ENCODE data around the gene MRPL54.

Gene MRPL54

GRCh38 chr19:3798137-3798536 lies 35.7 kb downstream of the MRPL54 start:
- no peak overlapping the region for H2AK5ac ChIP-seq (ENCODE audit: low read length)
- H3K9me3 ChIP-seq (ENCODE audit: insufficient read depth, low read depth, low read length): peaks cover 2% of the 10 kb centered on the region
- no peaks in the 10 kb centered on the region for H3K4me1 ChIP-seq (ENCODE audit: control insufficient read depth in 1 of 2, insufficient read depth in 2 of 2, low read length in 2 of 2)
- no peak overlapping the region for H3K18ac ChIP-seq (ENCODE audit: low read length)
- H2BK120ac ChIP-seq (ENCODE audit: insufficient read depth, low read length, poor library complexity): no peak overlapping the region
- no peak overlapping the region for H2BK5ac ChIP-seq (ENCODE audit: low read depth, low read length, poor library complexity)
- H4K8ac ChIP-seq (ENCODE audit: low read depth, low read length): no peak overlapping the region
- no peak overlapping the region for H3K14ac ChIP-seq (ENCODE audit: low read length)
- no peak overlapping the region for H2BK12ac ChIP-seq (ENCODE audit: low read length)
- no peak for DNase-seq
- H3K36me3 ChIP-seq (ENCODE audit: control insufficient read depth in 1 of 2, insufficient read depth in 2 of 2, low read length in 2 of 2): no peaks in the 10 kb centered on the region
- H4K91ac ChIP-seq (ENCODE audit: low read depth, low read length): no peak overlapping the region
- no peaks in the 10 kb centered on the region for H3K79me1 ChIP-seq (ENCODE audit: low read length)
- H3K27ac ChIP-seq (ENCODE audit: low read depth, low read length): no peak overlapping the region
- WGBS (ENCODE audit: extremely low coverage, insufficient coverage, insufficient read length): no CpG with 5 or more reads among the region's 6 CpGs
- no peak overlapping the region for H2AFZ ChIP-seq (ENCODE audit: insufficient read depth, low read length, poor library complexity)
- H3K79me2 ChIP-seq (ENCODE audit: control insufficient read depth, insufficient read depth, low read length, poor library complexity): no peaks in the 10 kb centered on the region
- H3K23ac ChIP-seq (ENCODE audit: low read length): no peak overlapping the region
- no peak overlapping the region for H3K4me2 ChIP-seq (ENCODE audit: low read length)
- H3K27me3 ChIP-seq (ENCODE audit: insufficient read depth, low read length): peaks cover 12% of the 10 kb centered on the region
- no peak overlapping the region for H4K12ac ChIP-seq (ENCODE audit: low read depth, low read length)
- H3K4me3 ChIP-seq (ENCODE audit: low read depth, low read length): no peak overlapping the region
- no peak overlapping the region for H3K4ac ChIP-seq (ENCODE audit: low read depth, low read length)
- H3K9ac ChIP-seq (ENCODE audit: low read length): no peak overlapping the region

- Histone ChIP-seq H4K91ac (ENCODE audit: low read depth, low read length) (no peak overlapping the region), H4K8ac (ENCODE audit: low read depth, low read length) (no peak overlapping the region), H2AFZ (ENCODE audit: insufficient read depth, low read length, poor library complexity) (no peak overlapping the region), H2BK5ac (ENCODE audit: low read depth, low read length, poor library complexity) (no peak overlapping the region), H2AK5ac (ENCODE audit: low read length) (no peak overlapping the region), H3K4me2 (ENCODE audit: low read length) (no peak overlapping the region), H2BK120ac (ENCODE audit: insufficient read depth, low read length, poor library complexity) (no peak overlapping the region), H3K9me3 (ENCODE audit: insufficient read depth, low read depth, low read length) (no peaks in the 10 kb centered on the region), H3K18ac (ENCODE audit: low read length) (no peak overlapping the region), H4K12ac (ENCODE audit: low read depth, low read length) (no peak overlapping the region), H3K4me1 (ENCODE audit: control insufficient read depth in 1 of 2, insufficient read depth in 2 of 2, low read length in 2 of 2) (no peaks in the 10 kb centered on the region), H3K9ac (ENCODE audit: low read length) (no peak overlapping the region), H3K79me2 (ENCODE audit: control insufficient read depth, insufficient read depth, low read length, poor library complexity) (no peaks in the 10 kb centered on the region), H3K23ac (ENCODE audit: low read length) (no peak overlapping the region), H3K27ac (ENCODE audit: low read depth, low read length) (no peak overlapping the region), H2BK12ac (ENCODE audit: low read length) (no peak overlapping the region), H3K36me3 (ENCODE audit: control insufficient read depth in 1 of 2, insufficient read depth in 2 of 2, low read length in 2 of 2) (no peaks in the 10 kb centered on the region), H3K27me3 (ENCODE audit: insufficient read depth, low read length) (peaks cover 12% of the 10 kb centered on the region), H3K4me3 (ENCODE audit: low read depth, low read length) (peak overlapping the region; percentile 20), H3K79me1 (ENCODE audit: low read length) (no peaks in the 10 kb centered on the region), H3K14ac (ENCODE audit: low read length) (no peak overlapping the region), H3K4ac (ENCODE audit: low read depth, low read length) (no peak overlapping the region)
- no peak for DNase-seq
- no CpG with 5 or more reads among the region's 21 CpGs for WGBS (ENCODE audit: extremely low coverage, insufficient coverage, insufficient read length)
Observed at GRCh38 chr19:3800996-3801395, 38.5 kb downstream of the MRPL54 start.

GRCh38 chr19:3801412-3802096 lies 39.1 kb downstream of the MRPL54 start:
- Histone ChIP-seq H3K27me3 (ENCODE audit: insufficient read depth, low read length) (peaks cover 12% of the 10 kb centered on the region), H4K12ac (ENCODE audit: low read depth, low read length) (no peak overlapping the region), H3K36me3 (ENCODE audit: control insufficient read depth in 1 of 2, insufficient read depth in 2 of 2, low read length in 2 of 2) (no peaks in the 10 kb centered on the region), H3K23ac (ENCODE audit: low read length) (no peak overlapping the region), H3K4me2 (ENCODE audit: low read length) (peak overlapping the region; percentile 23), H3K4ac (ENCODE audit: low read depth, low read length) (no peak overlapping the region), H4K91ac (ENCODE audit: low read depth, low read length) (no peak overlapping the region), H3K4me3 (ENCODE audit: low read depth, low read length) (peak overlapping the region; percentile 20), H3K18ac (ENCODE audit: low read length) (no peak overlapping the region), H2AK5ac (ENCODE audit: low read length) (no peak overlapping the region), H4K8ac (ENCODE audit: low read depth, low read length) (no peak overlapping the region), H3K27ac (ENCODE audit: low read depth, low read length) (no peak overlapping the region), H3K9me3 (ENCODE audit: insufficient read depth, low read depth, low read length) (no peaks in the 10 kb centered on the region), H2BK5ac (ENCODE audit: low read depth, low read length, poor library complexity) (no peak overlapping the region), H3K79me2 (ENCODE audit: control insufficient read depth, insufficient read depth, low read length, poor library complexity) (no peaks in the 10 kb centered on the region), H3K9ac (ENCODE audit: low read length) (no peak overlapping the region), H3K14ac (ENCODE audit: low read length) (no peak overlapping the region), H2AFZ (ENCODE audit: insufficient read depth, low read length, poor library complexity) (no peak overlapping the region), H2BK120ac (ENCODE audit: insufficient read depth, low read length, poor library complexity) (no peak overlapping the region), H3K4me1 (ENCODE audit: control insufficient read depth in 1 of 2, insufficient read depth in 2 of 2, low read length in 2 of 2) (no peaks in the 10 kb centered on the region), H2BK12ac (ENCODE audit: low read length) (no peak overlapping the region), H3K79me1 (ENCODE audit: low read length) (no peaks in the 10 kb centered on the region)
- no CpG with 5 or more reads among the region's 46 CpGs for WGBS (ENCODE audit: extremely low coverage, insufficient coverage, insufficient read length)
- DNase-seq: peak in 1 of 2 donors; percentile 14

- no peak overlapping the region for H2AFZ ChIP-seq (ENCODE audit: insufficient read depth, low read length, poor library complexity)
- no peak overlapping the region for H3K4me2 ChIP-seq (ENCODE audit: low read length)
- H2BK120ac ChIP-seq (ENCODE audit: insufficient read depth, low read length, poor library complexity): no peak overlapping the region
- no CpG with 5 or more reads among the region's 24 CpGs for WGBS (ENCODE audit: extremely low coverage, insufficient coverage, insufficient read length)
- no peak overlapping the region for H4K12ac ChIP-seq (ENCODE audit: low read depth, low read length)
- no peaks in the 10 kb centered on the region for H3K36me3 ChIP-seq (ENCODE audit: control insufficient read depth in 1 of 2, insufficient read depth in 2 of 2, low read length in 2 of 2)
- H4K91ac ChIP-seq (ENCODE audit: low read depth, low read length): no peak overlapping the region
- H3K9me3 ChIP-seq (ENCODE audit: insufficient read depth, low read depth, low read length): peaks cover 6% of the 10 kb centered on the region
- peaks cover 12% of the 10 kb centered on the region for H3K27me3 ChIP-seq (ENCODE audit: insufficient read depth, low read length)
- H3K4me1 ChIP-seq (ENCODE audit: control insufficient read depth in 1 of 2, insufficient read depth in 2 of 2, low read length in 2 of 2): no peaks in the 10 kb centered on the region
- H3K4ac ChIP-seq (ENCODE audit: low read depth, low read length): no peak overlapping the region
- no peak overlapping the region for H3K9ac ChIP-seq (ENCODE audit: low read length)
- H3K23ac ChIP-seq (ENCODE audit: low read length): no peak overlapping the region
- H2AK5ac ChIP-seq (ENCODE audit: low read length): no peak overlapping the region
- no peaks in the 10 kb centered on the region for H3K79me2 ChIP-seq (ENCODE audit: control insufficient read depth, insufficient read depth, low read length, poor library complexity)
- no peak overlapping the region for H3K14ac ChIP-seq (ENCODE audit: low read length)
- no peak overlapping the region for H2BK12ac ChIP-seq (ENCODE audit: low read length)
- no peak overlapping the region for H2BK5ac ChIP-seq (ENCODE audit: low read depth, low read length, poor library complexity)
- no peak overlapping the region for H3K27ac ChIP-seq (ENCODE audit: low read depth, low read length)
- H3K18ac ChIP-seq (ENCODE audit: low read length): no peak overlapping the region
- DNase-seq: no peak
- no peak overlapping the region for H3K4me3 ChIP-seq (ENCODE audit: low read depth, low read length)
- H3K79me1 ChIP-seq (ENCODE audit: low read length): no peaks in the 10 kb centered on the region
- no peak overlapping the region for H4K8ac ChIP-seq (ENCODE audit: low read depth, low read length)
Observed at GRCh38 chr19:3803114-3803888, 40.8 kb downstream of the MRPL54 start.
